WERI-Rb-1 (cell line): Measurements from ENCODE around the gene TULP4.

Experiments
- DNase-seq: peaks from one replicate; pipeline ENCODE4 v3.0.0-alpha.2; 2020
- H3K27ac ChIP-seq: fragments of 250-450 bp; sonication (Bioruptor Pico); 2 replicates; pipeline ENCODE4 v1.5.1; 2020; ENCODE audit warnings: mild to moderate bottlenecking, moderate library complexity
- H3K27me3 ChIP-seq: fragments of 250-450 bp; sonication (Bioruptor Pico); 2 replicates; pipeline ENCODE4 v1.5.1; 2021; ENCODE audit warnings: mild to moderate bottlenecking, low read depth, moderate library complexity; ENCODE audit not compliant: insufficient read depth, severe bottlenecking
- H3K36me3 ChIP-seq: fragments of 250-450 bp; sonication (Bioruptor Pico); 2 replicates; pipeline ENCODE4 v1.5.1; 2020; ENCODE audit warnings: mild to moderate bottlenecking, moderate library complexity
- H3K4me3 ChIP-seq: 2 replicates; pipeline ENCODE4 v1.5.1; 2011; ENCODE audit warnings: low read depth, mild to moderate bottlenecking, control low read depth, low read length
- H3K9me3 ChIP-seq: fragments of 250-450 bp; sonication (Bioruptor Pico); 2 replicates; pipeline ENCODE4 v1.5.1; 2021; ENCODE audit warnings: mild to moderate bottlenecking, moderate library complexity; ENCODE audit not compliant: severe bottlenecking
- TF ChIP-seq, protein P1 (sequence below): IDR thresholded peaks from 2 replicates; pipeline ENCODE4 v1.5.1; 2011; ENCODE audit warnings: low read depth, mild to moderate bottlenecking, control low read depth, inconsistent platforms, low read length

Gene TULP4

DNA sequence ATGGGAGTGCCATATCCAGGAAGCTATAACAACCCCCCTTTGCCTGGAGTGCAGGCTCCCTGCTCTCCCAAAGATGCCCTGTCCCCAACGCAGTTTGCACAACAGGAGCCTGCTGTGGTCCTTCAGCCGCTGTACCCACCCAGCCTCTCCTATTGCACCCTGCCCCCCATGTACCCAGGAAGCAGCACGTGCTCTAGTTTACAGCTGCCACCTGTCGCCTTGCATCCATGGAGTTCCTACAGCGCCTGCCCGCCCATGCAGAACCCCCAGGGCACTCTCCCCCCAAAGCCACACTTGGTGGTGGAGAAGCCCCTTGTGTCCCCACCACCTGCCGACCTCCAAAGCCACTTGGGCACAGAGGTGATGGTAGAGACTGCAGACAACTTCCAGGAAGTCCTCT lies 191.0 kb downstream of the TULP4 start:
- Histone ChIP-seq H3K27me3 (no peaks in the 10 kb centered on the region), H3K4me3 (no peak overlapping the region), H3K27ac (no peak overlapping the region), H3K36me3 (peaks cover 77% of the 10 kb centered on the region), H3K9me3 (no peaks in the 10 kb centered on the region)
- DNase-seq, result no peak
- TF ChIP-seq, protein P1, sequence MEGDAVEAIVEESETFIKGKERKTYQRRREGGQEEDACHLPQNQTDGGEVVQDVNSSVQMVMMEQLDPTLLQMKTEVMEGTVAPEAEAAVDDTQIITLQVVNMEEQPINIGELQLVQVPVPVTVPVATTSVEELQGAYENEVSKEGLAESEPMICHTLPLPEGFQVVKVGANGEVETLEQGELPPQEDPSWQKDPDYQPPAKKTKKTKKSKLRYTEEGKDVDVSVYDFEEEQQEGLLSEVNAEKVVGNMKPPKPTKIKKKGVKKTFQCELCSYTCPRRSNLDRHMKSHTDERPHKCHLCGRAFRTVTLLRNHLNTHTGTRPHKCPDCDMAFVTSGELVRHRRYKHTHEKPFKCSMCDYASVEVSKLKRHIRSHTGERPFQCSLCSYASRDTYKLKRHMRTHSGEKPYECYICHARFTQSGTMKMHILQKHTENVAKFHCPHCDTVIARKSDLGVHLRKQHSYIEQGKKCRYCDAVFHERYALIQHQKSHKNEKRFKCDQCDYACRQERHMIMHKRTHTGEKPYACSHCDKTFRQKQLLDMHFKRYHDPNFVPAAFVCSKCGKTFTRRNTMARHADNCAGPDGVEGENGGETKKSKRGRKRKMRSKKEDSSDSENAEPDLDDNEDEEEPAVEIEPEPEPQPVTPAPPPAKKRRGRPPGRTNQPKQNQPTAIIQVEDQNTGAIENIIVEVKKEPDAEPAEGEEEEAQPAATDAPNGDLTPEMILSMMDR, result no peak

DNA sequence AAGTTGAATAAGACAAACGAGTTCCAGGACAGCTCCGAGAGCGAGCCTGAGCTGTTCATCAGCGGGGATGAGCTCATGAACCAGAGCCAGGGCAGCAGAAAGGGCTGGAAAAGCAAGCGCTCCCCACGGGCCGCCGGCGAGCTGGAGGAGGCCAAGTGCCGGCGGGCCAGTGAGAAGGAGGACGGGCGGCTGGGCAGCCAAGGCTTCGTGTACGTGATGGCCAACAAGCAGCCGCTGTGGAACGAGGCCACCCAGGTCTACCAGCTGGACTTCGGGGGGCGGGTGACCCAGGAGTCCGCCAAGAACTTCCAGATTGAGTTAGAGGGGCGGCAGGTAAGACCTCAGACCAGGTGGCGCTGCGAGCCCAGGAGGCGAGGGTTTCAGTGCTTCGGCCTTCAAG lies 191.6 kb downstream of the TULP4 start:
- peaks cover 71% of the 10 kb centered on the region for H3K36me3 ChIP-seq

DNA sequence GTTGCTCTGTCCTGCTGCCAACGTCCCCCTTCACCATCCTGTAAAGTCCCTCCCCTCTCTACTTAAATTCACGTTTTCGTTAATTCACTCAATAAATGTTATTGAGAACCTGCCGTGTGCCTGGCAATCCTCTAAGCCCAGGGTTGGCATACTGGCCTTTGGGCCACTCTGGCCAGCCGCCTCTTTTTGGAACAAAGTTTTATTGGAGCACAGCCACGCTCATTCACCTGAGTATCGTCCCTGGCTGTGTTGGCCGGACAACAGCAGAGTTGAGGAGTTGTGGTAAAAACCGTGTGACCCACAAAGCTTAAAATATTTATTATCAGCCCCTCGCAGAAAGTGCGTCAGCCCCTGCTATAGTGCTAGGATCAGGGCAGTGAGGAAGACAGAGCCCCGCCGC lies 192.9 kb downstream of the TULP4 start:
- H3K4me3 ChIP-seq, result no peak overlapping the region
- no peaks in the 10 kb centered on the region for H3K9me3 ChIP-seq
- TF ChIP-seq, protein P1, result no peak
- no peak for DNase-seq
- H3K27me3 ChIP-seq, result no peaks in the 10 kb centered on the region
- H3K36me3 ChIP-seq, result peaks cover 61% of the 10 kb centered on the region
- H3K27ac ChIP-seq, result no peak overlapping the region

More for the DNA sequence above, 191.6 kb downstream of the TULP4 start:
- Histone ChIP-seq H3K27ac (no peak overlapping the region), H3K4me3 (no peak overlapping the region), H3K27me3 (no peaks in the 10 kb centered on the region), H3K9me3 (no peaks in the 10 kb centered on the region)
- TF ChIP-seq, protein P1, result no peak
- DNase-seq, result no peak

DNA sequence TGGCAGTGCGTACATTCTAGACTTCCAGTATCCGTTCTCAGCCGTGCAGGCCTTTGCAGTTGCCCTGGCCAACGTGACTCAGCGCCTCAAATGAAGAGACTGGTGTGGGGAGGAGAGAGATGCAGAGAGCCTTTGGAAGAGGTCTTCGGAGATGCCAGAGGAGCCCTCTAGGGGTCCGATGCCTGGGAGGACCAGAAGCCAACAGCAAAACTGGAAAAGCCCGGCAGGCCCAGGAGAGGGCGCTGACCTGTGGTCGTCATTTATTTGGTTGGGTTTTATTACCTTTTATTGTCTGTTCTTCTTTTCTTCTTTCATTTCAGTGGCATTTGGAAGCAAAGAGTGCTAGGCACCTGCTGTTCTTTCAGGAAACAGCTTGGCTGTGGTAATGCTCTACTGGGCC lies 194.3 kb downstream of the TULP4 start:
- peak; percentile 50 for DNase-seq
- Histone ChIP-seq H3K9me3 (no peaks in the 10 kb centered on the region), H3K27me3 (no peaks in the 10 kb centered on the region), H3K4me3 (no peak overlapping the region), H3K36me3 (peaks cover 47% of the 10 kb centered on the region), H3K27ac (no peak overlapping the region)
- TF ChIP-seq, protein P1, result peak; percentile 71

DNA sequence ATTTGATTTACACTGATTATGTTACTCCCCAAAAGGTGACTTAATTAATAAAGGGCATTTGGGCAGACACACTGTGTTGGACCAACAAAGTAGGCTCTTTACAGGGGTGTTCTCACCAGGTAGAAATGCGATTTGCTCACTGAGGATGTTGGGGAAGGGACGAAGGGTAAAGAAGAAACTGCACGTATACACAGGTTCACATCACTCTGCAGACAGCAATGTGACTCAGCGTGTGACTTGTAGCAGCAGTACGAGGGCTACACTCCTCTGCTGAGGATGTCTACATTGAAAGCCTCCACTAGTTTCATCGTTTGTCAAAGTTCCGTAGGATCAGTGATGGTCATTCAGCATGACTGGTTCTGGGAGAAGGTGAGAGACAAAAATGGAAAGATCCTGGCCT lies 194.9 kb downstream of the TULP4 start:
- H3K27me3 ChIP-seq, result no peaks in the 10 kb centered on the region
- no peak for DNase-seq
- no peaks in the 10 kb centered on the region for H3K9me3 ChIP-seq

DNA sequence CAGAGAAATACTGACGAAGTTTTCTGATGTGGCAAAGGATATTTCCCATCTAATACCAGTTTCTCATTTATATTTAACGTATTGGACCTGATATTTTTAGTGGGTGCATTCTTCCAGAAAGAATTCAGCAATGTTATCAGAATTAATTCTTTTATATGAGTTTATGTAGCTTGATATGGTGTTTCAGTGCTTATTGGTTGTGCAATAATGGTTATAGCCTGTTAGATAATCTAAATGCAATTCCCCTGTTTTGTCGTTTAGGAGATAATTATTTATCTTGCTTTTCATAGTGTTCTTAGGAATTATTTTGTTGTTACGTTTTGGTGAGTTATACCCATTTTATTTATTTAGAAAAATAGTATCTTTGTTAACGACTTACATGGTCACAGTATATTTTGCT lies 196.2 kb downstream of the TULP4 start:
- Histone ChIP-seq H3K27ac (no peak overlapping the region), H3K4me3 (no peak overlapping the region), H3K27me3 (no peaks in the 10 kb centered on the region), H3K36me3 (peaks cover 32% of the 10 kb centered on the region), H3K9me3 (no peaks in the 10 kb centered on the region)
- TF ChIP-seq, protein P1, result no peak
- no peak for DNase-seq

More for the DNA sequence above, 194.9 kb downstream of the TULP4 start:
- TF ChIP-seq, protein P1, result no peak
- Histone ChIP-seq H3K36me3 (peaks cover 45% of the 10 kb centered on the region), H3K27ac (no peak overlapping the region), H3K4me3 (no peak overlapping the region)
